NCI-H1105 (cell line): ENCODE results near the gene CADPS.

ENCODE experiments used
- DNase-seq: peaks from one replicate; lab custom pipeline; 2025; lab: John Stamatoyannopoulos, UW

Gene CADPS

GRCh38 chr3:62749130-62749529 is 126.1 kb downstream of the CADPS start:
- no peak for DNase-seq

GRCh38 chr3:62737449-62737848 is 137.8 kb downstream of the CADPS start:
- no peak for DNase-seq

- DNase-seq: no peak
Observed at GRCh38 chr3:62735510-62735909, 139.7 kb downstream of the CADPS start.

- DNase-seq: no peak
Observed at GRCh38 chr3:62732183-62732904, 142.9 kb downstream of the CADPS start.

GRCh38 chr3:62727981-62728380 is 147.2 kb downstream of the CADPS start:
- no peak for DNase-seq

GRCh38 chr3:62727536-62727935 is 147.7 kb downstream of the CADPS start:
- DNase-seq: no peak

- no peak for DNase-seq
Observed at GRCh38 chr3:62724503-62724902, 150.7 kb downstream of the CADPS start.

- DNase-seq: no peak
Observed at GRCh38 chr3:62723914-62724217, 151.3 kb downstream of the CADPS start.

GRCh38 chr3:62723166-62723913 is 151.9 kb downstream of the CADPS start:
- no peak for DNase-seq

GRCh38 chr3:62722344-62722743 is 152.9 kb downstream of the CADPS start:
- no peak for DNase-seq

GRCh38 chr3:62718515-62719320 is 156.5 kb downstream of the CADPS start:
- no peak for DNase-seq

- DNase-seq: no peak
Observed at GRCh38 chr3:62718011-62718410, 157.2 kb downstream of the CADPS start.

GRCh38 chr3:62712746-62713145 is 162.5 kb downstream of the CADPS start:
- DNase-seq: no peak

- DNase-seq: no peak
Observed at GRCh38 chr3:62710751-62711150, 164.5 kb downstream of the CADPS start.

- DNase-seq: no peak
Observed at GRCh38 chr3:62708638-62709373, 166.4 kb downstream of the CADPS start.

GRCh38 chr3:62705721-62706120 is 169.5 kb downstream of the CADPS start:
- DNase-seq: no peak

- no peak for DNase-seq
Observed at GRCh38 chr3:62703451-62704167, 171.6 kb downstream of the CADPS start.

- no peak for DNase-seq
Observed at GRCh38 chr3:62700357-62700756, 174.9 kb downstream of the CADPS start.

- no peak for DNase-seq
Observed at GRCh38 chr3:62699728-62700127, 175.5 kb downstream of the CADPS start.

- DNase-seq: no peak
Observed at GRCh38 chr3:62696011-62696410, 179.2 kb downstream of the CADPS start.

- no peak for DNase-seq
Observed at GRCh38 chr3:62688812-62689211, 186.4 kb downstream of the CADPS start.

- no peak for DNase-seq
Observed at GRCh38 chr3:62688050-62688449, 187.2 kb downstream of the CADPS start.
